Breast epithelium (tissue), 4 donors: ENCODE results near the gene ASPHD1. TPM values are rescaled to one million over a fixed set of nuclear protein-coding genes. Genes with fewer than 3 reads are reported as not detected.

Experiments used
- DNase-seq, 2 donors: peaks; one replicate each; pipeline ENCODE4 v3.0.0-alpha.2; 2019; ENCODE audit warnings: low spot score in 2 of 2
- H3K27ac ChIP-seq, 2 donors: fragments of 200-600 bp; sonication (generic) in 1 of 2; one replicate each; pipeline ENCODE4 v1.5.1; 2016 to 2019; ENCODE audit warnings: mild to moderate bottlenecking in 1 of 2
- H3K27me3 ChIP-seq, 2 donors: fragments of 200-600 bp; sonication (generic) in 1 of 2; one replicate each; pipeline versions ENCODE4 v1.5.1 to v1.6.0; 2017 to 2019; ENCODE audit warnings: control low read depth in 1 of 2, mild to moderate bottlenecking in 1 of 2
- H3K36me3 ChIP-seq: fragments of 200-600 bp; one replicate; pipeline ENCODE4 v1.5.1; 2019
- H3K4me1 ChIP-seq, 2 donors: fragments of 200-600 bp; sonication (generic); one replicate each; pipeline ENCODE4 v1.5.1; 2016 to 2019; ENCODE audit warnings: control low read depth in 1 of 2
- H3K4me3 ChIP-seq, 3 donors: fragments of 200-600 bp; sonication (generic); 1 replicate in 2 of 3; 2 replicates in 1 of 3; pipeline ENCODE4 v1.5.1; 2016 to 2019; ENCODE audit warnings: mild to moderate bottlenecking in 3 of 3, moderate library complexity in 2 of 3
- H3K9me3 ChIP-seq, 2 donors: fragments of 200-600 bp; sonication (generic) in 1 of 2; one replicate each; pipeline ENCODE4 v1.5.1; 2016 to 2019; ENCODE audit warnings: control low read depth in 1 of 2
- POLR2A ChIP-seq: fragments of 450-650 bp; IDR thresholded peaks from one replicate; pipeline ENCODE4 v1.6.1; 2016; ENCODE audit warnings: antibody characterized with exemption, mild to moderate bottlenecking, moderate library complexity
- POLR2AphosphoS5 ChIP-seq, 3 donors: sonication (generic); formaldehyde crosslinking; IDR thresholded peaks; one replicate each; pipeline ENCODE4 v1.6.1; 2017; ENCODE audit warnings: antibody characterized with exemption in 3 of 3
- intact Hi-C: fragments of 100-400 bp; cut with DNase I; formaldehyde crosslinking; loops from one replicate; pipeline ENCODE4 v1.15.1; 2023; ENCODE audit warnings: low total_unique reads
- total RNA-seq, 3 donors: library from RNA; depleted of rRNA; stranded (reverse); fragments of >200 nt; gene quantifications; one replicate each; pipeline ENCODE4 v1.1.0, GENCODE V29; 2016
- TF ChIP-seq, protein P1 (sequence below), 3 donors: fragments of 450-650 bp; IDR thresholded peaks; one replicate each; pipeline ENCODE4 v1.5.1; 2016 to 2017; ENCODE audit warnings: antibody characterized with exemption in 3 of 3, mild to moderate bottlenecking in 3 of 3, moderate library complexity in 3 of 3

Gene ASPHD1
- total RNA-seq, 3 donors from 2014 or later: 1.3 to 2.5 TPM; not detected in 1

GRCh38 chr16:29900888-29901606 is 759 bp downstream of the ASPHD1 start:
- Histone ChIP-seq H3K9me3 (no peaks in the 10 kb centered on the region), H3K4me3 (peak overlapping the region in 2 of 3 donors; percentile 70 to 73), H3K27me3 (peaks cover 0 to 10% of the 10 kb centered on the region in 2 donors), H3K27ac (no peak overlapping the region), H3K4me1 (no peaks in the 10 kb centered on the region), H3K36me3 (no peaks in the 10 kb centered on the region)
- TF ChIP-seq, protein P1, sequence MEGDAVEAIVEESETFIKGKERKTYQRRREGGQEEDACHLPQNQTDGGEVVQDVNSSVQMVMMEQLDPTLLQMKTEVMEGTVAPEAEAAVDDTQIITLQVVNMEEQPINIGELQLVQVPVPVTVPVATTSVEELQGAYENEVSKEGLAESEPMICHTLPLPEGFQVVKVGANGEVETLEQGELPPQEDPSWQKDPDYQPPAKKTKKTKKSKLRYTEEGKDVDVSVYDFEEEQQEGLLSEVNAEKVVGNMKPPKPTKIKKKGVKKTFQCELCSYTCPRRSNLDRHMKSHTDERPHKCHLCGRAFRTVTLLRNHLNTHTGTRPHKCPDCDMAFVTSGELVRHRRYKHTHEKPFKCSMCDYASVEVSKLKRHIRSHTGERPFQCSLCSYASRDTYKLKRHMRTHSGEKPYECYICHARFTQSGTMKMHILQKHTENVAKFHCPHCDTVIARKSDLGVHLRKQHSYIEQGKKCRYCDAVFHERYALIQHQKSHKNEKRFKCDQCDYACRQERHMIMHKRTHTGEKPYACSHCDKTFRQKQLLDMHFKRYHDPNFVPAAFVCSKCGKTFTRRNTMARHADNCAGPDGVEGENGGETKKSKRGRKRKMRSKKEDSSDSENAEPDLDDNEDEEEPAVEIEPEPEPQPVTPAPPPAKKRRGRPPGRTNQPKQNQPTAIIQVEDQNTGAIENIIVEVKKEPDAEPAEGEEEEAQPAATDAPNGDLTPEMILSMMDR (IDR thresholded peaks at IDR 0.05): no peak
- TF ChIP-seq POLR2AphosphoS5 (IDR thresholded peaks at IDR 0.05): no peak
- no peak for TF ChIP-seq POLR2A
- DNase-seq: no peak
- intact Hi-C loops: loop anchor here (1.0 kb wide), 1 partner anchor 24 kb away; no protein-coding TSS in a partner anchor

GRCh38 chr16:29901607-29901945 is 1.3 kb downstream of the ASPHD1 start:
- H3K27ac ChIP-seq: no peak overlapping the region
- no peak overlapping the region for H3K4me3 ChIP-seq
- H3K36me3 ChIP-seq: no peaks in the 10 kb centered on the region
- intact Hi-C loops: no loop called here
- no peaks in the 10 kb centered on the region for H3K9me3 ChIP-seq
- peaks cover 0 to 10% of the 10 kb centered on the region in 2 donors for H3K27me3 ChIP-seq
- no peak for DNase-seq
- H3K4me1 ChIP-seq: no peaks in the 10 kb centered on the region
- TF ChIP-seq POLR2AphosphoS5 (IDR thresholded peaks at IDR 0.05) (no peak), POLR2A (no peak)
- TF ChIP-seq, protein P1 (IDR thresholded peaks at IDR 0.05): no peak

GRCh38 chr16:29903590-29903989 is 3.3 kb downstream of the ASPHD1 start:
- intact Hi-C loops: no loop called here
- H3K4me3 ChIP-seq: no peak overlapping the region
- H3K4me1 ChIP-seq: no peaks in the 10 kb centered on the region
- H3K27ac ChIP-seq: no peak overlapping the region
- TF ChIP-seq POLR2A (no peak), POLR2AphosphoS5 (IDR thresholded peaks at IDR 0.05) (no peak)
- TF ChIP-seq, protein P1 (IDR thresholded peaks at IDR 0.05): no peak
- no peaks in the 10 kb centered on the region for H3K36me3 ChIP-seq
- H3K27me3 ChIP-seq: no peaks in the 10 kb centered on the region
- DNase-seq: no peak
- no peaks in the 10 kb centered on the region for H3K9me3 ChIP-seq

- TF ChIP-seq POLR2A (no peak), POLR2AphosphoS5 (IDR thresholded peaks at IDR 0.05) (no peak)
- TF ChIP-seq, protein P1 (IDR thresholded peaks at IDR 0.05): no peak
- no peak overlapping the region for H3K4me3 ChIP-seq
- no peak for DNase-seq
- no peaks in the 10 kb centered on the region for H3K36me3 ChIP-seq
- no peaks in the 10 kb centered on the region for H3K4me1 ChIP-seq
- H3K27me3 ChIP-seq: no peaks in the 10 kb centered on the region
- no peaks in the 10 kb centered on the region for H3K9me3 ChIP-seq
- intact Hi-C loops: no loop called here
- H3K27ac ChIP-seq: no peak overlapping the region
Measured at GRCh38 chr16:29904947-29905346, 4.7 kb downstream of the ASPHD1 start.

DNA sequence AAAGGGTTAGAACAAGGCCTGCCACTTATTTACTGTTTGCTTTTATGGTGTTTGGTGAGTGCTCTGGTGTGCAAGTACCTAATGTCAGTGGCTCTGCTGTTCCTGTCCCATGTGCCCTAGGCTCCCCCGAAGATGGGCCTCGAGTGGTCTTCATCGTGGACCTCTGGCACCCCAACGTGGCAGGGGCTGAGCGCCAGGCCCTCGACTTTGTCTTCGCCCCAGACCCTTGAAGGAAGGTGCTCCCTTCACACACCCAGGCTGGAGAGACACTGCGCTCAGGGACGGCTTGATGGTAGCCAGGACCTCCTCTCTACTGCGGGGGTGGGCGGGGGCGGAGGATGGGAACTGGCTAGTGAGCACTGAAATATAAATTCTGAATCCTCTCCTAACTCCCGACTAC is 5.4 kb downstream of the ASPHD1 start:
- TF ChIP-seq, protein P1 (IDR thresholded peaks at IDR 0.05): no peak
- no peak for TF ChIP-seq POLR2AphosphoS5 (IDR thresholded peaks at IDR 0.05)
- no peak for TF ChIP-seq POLR2A
- no peaks in the 10 kb centered on the region for H3K36me3 ChIP-seq
- no peak for DNase-seq
- no peak overlapping the region for H3K4me3 ChIP-seq
- no peaks in the 10 kb centered on the region for H3K27me3 ChIP-seq
- no peak overlapping the region for H3K27ac ChIP-seq
- intact Hi-C loops: no loop called here
- H3K4me1 ChIP-seq: no peaks in the 10 kb centered on the region
- no peaks in the 10 kb centered on the region for H3K9me3 ChIP-seq
